ENCODE measurements around the gene LGMN.

- no peak for TF ChIP-seq CTCF (conservative IDR thresholded peaks at IDR 0.05)
- no peak for TF ChIP-seq EZH2 (IDR thresholded peaks at IDR 0.05; ENCODE audit: low read depth)
These were observed 74.8 kb downstream of the LGMN start for GRCh38 chr14:92673601-92674150.

All from PC-9 (cell line).